HG02571 (cell line): Measurements from ENCODE around the gene XRCC1.
"Not testable (repeated sequence)": the region's sequence is repeated elsewhere in the genome, so short reads cannot be mapped to it uniquely, and the experiment has no call there.

Experiments
- ATAC-seq: cut with Tn5 transposase; IDR thresholded peaks from one replicate; pipeline ENCODE4 v1.9.1; 2021; ENCODE audit warnings: mild to moderate bottlenecking, moderate library complexity; ENCODE audit not compliant: unreplicated experiment

The XRCC1 gene

DNA sequence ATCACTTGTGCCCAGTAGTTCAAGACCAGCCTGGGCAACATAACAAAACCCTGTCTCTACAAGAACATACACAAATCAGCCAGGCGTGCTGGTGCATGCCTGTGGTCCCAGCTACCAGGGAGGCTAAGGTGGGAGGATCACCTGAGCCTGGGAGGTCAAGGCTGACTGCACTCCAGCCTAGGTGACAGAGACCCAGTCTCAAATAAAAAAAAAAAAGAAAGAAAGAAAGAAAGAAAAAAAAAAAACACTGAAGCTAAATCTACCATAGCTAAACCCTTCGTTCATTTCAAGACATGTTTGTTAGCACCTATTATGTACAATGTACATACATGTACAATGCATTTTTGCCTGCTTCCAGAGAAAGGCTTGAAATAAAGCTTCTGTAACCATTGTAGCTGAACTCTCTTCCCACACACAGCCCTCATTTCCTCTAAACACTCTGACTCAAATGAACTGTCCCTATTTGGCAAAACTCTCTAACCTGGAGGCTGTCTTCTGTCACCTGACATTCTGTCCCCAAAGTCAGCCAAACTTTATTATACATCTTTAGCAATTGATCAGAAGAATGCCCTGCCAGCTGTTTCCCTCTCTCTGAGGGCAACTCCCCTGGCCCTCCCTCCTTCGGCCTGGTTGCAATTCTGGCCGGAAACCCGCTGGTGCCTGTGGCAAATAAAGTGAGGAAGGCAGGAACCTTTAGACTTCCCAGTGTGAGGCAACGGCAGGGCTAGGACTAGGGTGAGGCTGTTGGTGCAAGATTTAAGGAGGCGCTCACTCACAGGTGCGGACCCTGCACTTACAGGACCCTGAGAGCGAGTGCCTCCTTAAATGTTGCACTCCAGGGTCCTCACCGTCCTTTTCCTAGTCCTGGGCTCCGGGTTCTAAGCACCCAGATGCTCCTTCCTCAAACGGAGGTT is 50.1 kb downstream of the XRCC1 start:
- no peak for ATAC-seq

DNA sequence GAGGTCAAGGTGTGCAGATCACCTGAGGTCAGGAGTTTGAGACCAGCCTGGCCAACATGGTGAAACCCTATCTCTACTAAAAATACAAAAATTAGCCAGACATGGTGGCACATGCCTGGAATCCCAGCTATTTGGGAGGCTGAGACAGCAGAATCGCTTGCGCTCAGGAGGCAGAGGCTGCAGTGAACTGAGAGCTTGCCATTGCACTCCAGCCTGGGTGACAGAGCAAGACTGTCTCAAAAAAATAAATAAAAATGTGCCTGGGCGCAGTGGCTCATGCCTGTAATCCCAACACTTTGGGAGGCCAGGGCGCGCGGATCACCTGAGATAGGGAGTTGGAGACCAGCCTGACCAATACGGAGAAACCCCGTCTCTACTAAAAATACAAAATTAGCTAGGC is 51.6 kb downstream of the XRCC1 start:
- ATAC-seq: not testable (repeated sequence)

DNA sequence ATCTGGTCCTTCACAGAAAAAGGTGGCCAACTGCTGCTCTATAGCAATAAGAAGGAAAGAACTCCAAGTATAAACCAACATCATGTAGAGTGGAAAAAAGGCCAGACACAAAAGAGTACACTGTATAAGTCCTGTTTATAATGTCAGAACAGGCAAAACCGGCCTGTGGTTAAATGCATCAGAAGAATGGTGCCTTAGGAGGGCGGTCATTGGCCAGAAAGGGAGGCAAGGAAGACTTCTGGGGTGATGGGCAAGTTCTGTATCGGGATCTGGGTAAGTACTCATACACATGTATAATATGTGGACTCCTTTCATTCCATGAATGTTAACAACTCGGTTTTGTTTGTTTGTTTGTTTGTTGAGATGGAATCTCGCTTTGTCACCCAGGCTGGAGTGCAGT is 52.4 kb downstream of the XRCC1 start:
- ATAC-seq: no peak

DNA sequence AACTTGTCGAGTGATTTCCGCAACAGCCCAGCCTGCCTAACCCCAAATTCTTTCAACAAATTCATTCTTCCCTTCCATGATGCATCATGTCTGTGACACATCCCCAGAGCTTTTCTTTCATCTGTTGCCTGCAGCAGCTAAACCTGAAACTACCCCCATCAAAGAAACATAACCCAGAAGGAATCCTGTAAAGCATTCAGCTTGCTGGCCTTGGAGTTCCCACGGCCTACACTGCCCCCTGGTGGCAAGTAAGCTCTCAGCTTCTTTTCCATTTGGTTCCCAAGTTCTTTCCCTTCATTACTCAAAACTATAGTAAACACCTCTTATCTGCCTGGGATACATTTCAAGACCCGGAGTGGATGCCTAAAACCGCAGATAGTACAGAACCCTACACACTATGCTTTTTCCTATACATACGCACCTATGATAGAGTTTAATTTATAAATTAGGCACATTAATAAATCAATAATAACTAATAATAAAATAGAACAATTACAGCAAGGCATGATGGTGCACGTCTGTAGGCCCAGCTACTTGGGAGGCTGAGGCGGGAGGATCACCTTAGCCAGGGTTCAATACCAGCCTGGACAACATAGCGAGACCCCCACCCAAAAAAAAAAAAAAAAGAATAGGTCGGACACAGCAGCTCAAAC is 55.8 kb downstream of the XRCC1 start:
- ATAC-seq: no peak

DNA sequence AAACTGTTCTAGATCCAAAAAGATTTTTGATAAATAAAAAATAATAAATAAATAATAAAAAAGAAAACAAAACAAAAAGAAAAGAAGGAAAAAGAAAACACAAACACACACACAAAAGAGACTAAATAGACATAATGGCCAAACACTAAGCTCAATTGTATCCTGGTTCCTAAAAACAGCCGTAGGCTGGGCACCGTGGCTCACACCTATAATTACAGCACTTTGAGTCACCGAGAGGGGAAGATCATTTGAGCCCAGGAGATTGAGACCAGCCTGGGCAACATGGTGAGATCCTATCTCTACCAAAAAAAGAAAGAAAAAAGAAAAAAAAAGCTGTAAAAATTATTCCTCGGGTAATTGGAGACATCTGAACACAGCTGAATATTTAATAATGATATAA is 57.3 kb downstream of the XRCC1 start:
- no peak for ATAC-seq

GRCh38 chr19:43512399-43512798 is 62.9 kb downstream of the XRCC1 start:
- ATAC-seq: not testable (repeated sequence)

DNA sequence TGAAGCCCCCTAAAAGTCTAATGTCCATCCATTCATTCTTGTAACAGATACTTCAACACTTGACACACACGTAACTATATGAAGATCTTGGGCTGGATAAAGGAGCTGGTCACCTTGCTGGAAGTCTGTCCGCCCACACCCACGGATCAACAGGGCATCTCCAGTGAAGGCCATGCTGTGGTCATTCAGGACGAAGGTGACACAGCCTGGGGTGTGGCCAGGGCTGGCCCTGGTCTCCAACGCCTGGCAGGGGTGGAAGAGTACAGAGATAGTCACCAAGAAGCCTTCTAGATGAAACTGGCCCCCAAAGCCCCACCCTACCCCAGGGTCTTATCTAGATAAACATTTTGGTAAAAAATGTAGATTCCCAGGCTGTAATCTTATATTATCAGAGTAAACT is 64.0 kb downstream of the XRCC1 start:
- ATAC-seq: no peak

- ATAC-seq: no peak
Measured at GRCh38 chr19:43510713-43511112, 64.6 kb downstream of the XRCC1 start.

- no peak for ATAC-seq
Measured at GRCh38 chr19:43507880-43508279, 67.4 kb downstream of the XRCC1 start.

GRCh38 chr19:43506629-43507028 is 68.7 kb downstream of the XRCC1 start:
- no peak for ATAC-seq

- no peak for ATAC-seq
Measured at GRCh38 chr19:43505941-43506340, 69.4 kb downstream of the XRCC1 start.

GRCh38 chr19:43505186-43505456 is 70.2 kb downstream of the XRCC1 start:
- ATAC-seq: no peak

DNA sequence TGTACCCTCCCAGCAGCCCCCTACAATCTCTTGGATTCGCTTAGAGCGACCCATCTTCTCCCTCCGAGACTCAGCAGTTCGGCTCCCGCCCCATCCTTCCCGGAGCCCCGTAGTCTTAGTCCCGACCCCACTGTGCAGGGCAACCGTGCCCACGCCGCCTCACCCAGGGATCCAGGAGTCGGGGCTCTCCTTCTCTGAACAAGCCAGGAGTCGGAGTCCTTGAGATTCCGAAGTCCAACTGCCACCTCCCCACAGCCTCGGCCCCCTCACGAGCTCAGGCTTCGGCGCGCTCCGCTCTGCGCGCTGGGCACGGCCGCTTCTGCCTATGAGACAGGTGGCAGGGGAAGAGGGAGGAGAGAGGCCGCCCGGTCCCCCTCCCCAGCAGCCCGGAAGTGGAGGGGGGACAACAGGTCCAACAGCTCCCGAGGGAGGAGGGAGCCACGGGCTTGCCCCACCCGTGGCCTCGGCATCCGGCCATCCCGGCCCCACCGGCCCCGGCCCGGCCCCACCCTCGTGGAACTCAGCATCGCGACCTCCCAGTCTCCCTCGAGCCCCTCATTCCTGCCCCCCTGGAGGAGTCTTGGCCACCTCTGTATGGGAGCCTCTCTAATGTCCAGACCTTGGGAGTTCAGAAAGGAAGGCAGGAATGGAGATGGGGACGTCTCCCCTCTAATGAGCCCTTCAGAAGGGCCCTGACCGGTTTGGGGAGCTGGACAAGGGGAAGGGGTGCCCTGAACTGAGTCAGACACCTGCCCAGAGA is 70.7 kb downstream of the XRCC1 start, which contains the start of gene PHLDB3:
Gene PHLDB3, minus strand, starts transcription at position 321 of the 760 bp plus-strand sequence. CDS start 628 bp downstream, outside the sequence.
- ATAC-seq: peak; percentile 23

- ATAC-seq: peak; percentile 79
Measured at GRCh38 chr19:43503501-43504425, 71.6 kb downstream of the XRCC1 start.

GRCh38 chr19:43502419-43502976 is 72.8 kb downstream of the XRCC1 start:
- no peak for ATAC-seq

DNA sequence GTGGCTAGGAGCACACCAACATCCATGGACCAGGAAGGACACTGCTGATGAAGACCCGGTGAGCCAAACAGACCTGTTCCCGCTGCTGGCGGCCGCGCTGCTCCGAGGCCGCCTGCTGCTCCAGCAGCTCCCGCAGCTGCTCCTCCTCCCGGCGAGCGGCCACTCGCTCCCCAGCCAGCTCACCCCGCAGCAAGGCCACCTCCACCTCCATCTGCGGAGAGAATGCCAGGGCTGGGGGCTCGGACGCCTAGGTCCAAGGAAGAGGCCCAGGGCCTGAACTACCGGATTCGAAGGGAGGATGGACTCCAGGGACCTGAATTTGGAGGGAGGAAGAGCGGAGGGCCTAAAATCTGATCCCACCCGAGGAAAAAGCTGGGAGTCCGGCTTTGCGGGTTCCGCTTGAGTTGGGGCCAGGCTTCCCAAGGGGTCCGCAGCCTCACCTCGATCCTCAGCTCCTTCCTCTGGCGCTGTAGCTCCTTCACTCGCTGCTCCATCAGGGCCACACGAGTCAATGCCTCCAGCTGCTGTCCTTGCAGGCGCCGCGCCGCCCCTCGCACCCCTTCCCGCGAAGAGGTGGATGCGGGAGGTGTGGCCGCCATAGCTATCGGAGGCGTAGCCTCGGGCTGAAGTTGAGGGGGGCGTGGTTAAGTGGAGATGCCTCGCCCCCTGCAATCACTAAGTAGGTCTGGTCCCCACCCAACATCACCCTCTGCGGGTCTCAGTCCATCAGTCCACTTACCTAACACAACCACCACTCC is 73.5 kb downstream of the XRCC1 start:
- no peak for ATAC-seq

- ATAC-seq: no peak
Measured at GRCh38 chr19:43499042-43499441, 76.3 kb downstream of the XRCC1 start.

GRCh38 chr19:43498233-43498842 is 77.0 kb downstream of the XRCC1 start:
- ATAC-seq: no peak

DNA sequence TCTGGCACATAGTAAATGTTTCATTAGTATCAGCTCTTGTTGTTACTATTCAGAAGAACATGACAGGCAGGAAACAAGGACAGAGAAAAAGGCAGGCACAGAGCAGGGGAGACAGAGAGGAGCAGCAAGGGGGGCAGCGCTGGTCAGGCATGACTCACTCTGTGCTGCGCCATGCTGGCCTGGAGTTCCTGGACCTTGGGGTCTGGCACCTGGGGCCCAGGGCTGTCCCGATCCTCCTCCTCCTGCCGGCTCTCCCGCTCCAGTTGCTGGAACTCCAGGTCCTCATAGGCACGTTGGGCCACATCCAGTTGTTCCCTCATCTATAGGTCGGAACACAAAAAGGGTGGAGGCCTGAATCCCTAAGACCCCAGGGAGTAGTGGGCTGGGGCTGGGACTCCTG is 78.4 kb downstream of the XRCC1 start:
- ATAC-seq: no peak
